GM12878 (cell line): ENCODE measurements around the gene RRAGD. TPM values are rescaled to one million over a fixed set of nuclear protein-coding genes. Genes with fewer than 3 reads are reported as not detected.

Source experiments
- BMI1 ChIP-seq: fragments of 450-650 bp; IDR thresholded peaks from 2 replicates; pipeline ENCODE4 v1.6.1; 2016; ENCODE audit warnings: mild to moderate bottlenecking, moderate library complexity, borderline replicate concordance
- CREM ChIP-seq: IDR thresholded peaks from 2 replicates; pipeline ENCODE4 v1.6.1; 2014; ENCODE audit warnings: antibody characterized with exemption, low read depth
- ELK1 ChIP-seq: IDR thresholded peaks from 2 replicates; pipeline ENCODE4 v1.6.1; 2012; ENCODE audit warnings: low read depth, low read length, improper control_type of control experiment
- FOXM1 ChIP-seq: IDR thresholded peaks from 2 replicates; pipeline ENCODE4 v1.6.1; 2012; ENCODE audit warnings: low read depth, mild to moderate bottlenecking, inconsistent platforms, low read length, moderate library complexity
- JUNB ChIP-seq: IDR thresholded peaks from 2 replicates; pipeline ENCODE4 v1.6.1; 2016; ENCODE audit warnings: antibody characterized with exemption, mild to moderate bottlenecking
- RELB ChIP-seq: fragments of 450-650 bp; IDR thresholded peaks from 2 replicates; pipeline ENCODE4 v1.6.1; 2017; ENCODE audit warnings: low read depth, mild to moderate bottlenecking, moderate library complexity
- RUNX3 ChIP-seq: IDR thresholded peaks from 2 replicates; pipeline ENCODE4 v1.6.1; 2012; ENCODE audit warnings: low read length, inconsistent platforms
- SKIL ChIP-seq: fragments of 450-650 bp; IDR thresholded peaks from 2 replicates; pipeline ENCODE4 v1.6.1; 2017; ENCODE audit warnings: mild to moderate bottlenecking, low read depth, inconsistent platforms; ENCODE audit not compliant: poor library complexity, severe bottlenecking
- ZBED1 ChIP-seq: IDR thresholded peaks from 2 replicates; pipeline ENCODE4 v1.6.1; 2016; ENCODE audit warnings: borderline replicate concordance
- polyA plus RNA-seq, 11 experiments: library from polyadenylated mRNA; depleted of rRNA in 4 of 11; unstranded in 6 of 11; stranded (reverse) in 5 of 11; fragments of >200 nt; fragmentation: Nextera tagmentation in 4 of 11; fragmentation: Illumina TruSeq in 1 of 11; extraction: Ambion mirVana in 4 of 11; extraction: Trizol in 1 of 11; gene quantifications; 1 replicate in 1 of 11; 2 replicates in 10 of 11; pipeline versions ENCODE4 v1.2.1 to v1.2.3, GENCODE V29; 2011 to 2016; ENCODE audit warnings: inconsistent platforms in 2 of 11, missing spikeins in 2 of 11, low read depth in 1 of 11
- total RNA-seq, 4 experiments: library from RNA; depleted of rRNA in 3 of 4; stranded (reverse); fragments of >200 nt in 3 of 4; fragmentation: Illumina TruSeq in 1 of 4; extraction: Trizol in 1 of 4; gene quantifications; 2 replicates each; pipeline versions ENCODE4 v1.2.1 to v1.2.3, GENCODE V29; 2013 to 2021
- TF ChIP-seq, protein P1 (sequence below): fragments of 450-650 bp; IDR thresholded peaks from 2 replicates; pipeline ENCODE4 v1.6.1; 2017; ENCODE audit warnings: mild to moderate bottlenecking, moderate library complexity

The RRAGD gene
- total and polyA plus RNA-seq, 10 of the 15 experiments (the other 5 are each of a cell fraction or from before 2014, with no cell fraction given), result 4.6 to 17.4 (median 8.5) TPM

DNA sequence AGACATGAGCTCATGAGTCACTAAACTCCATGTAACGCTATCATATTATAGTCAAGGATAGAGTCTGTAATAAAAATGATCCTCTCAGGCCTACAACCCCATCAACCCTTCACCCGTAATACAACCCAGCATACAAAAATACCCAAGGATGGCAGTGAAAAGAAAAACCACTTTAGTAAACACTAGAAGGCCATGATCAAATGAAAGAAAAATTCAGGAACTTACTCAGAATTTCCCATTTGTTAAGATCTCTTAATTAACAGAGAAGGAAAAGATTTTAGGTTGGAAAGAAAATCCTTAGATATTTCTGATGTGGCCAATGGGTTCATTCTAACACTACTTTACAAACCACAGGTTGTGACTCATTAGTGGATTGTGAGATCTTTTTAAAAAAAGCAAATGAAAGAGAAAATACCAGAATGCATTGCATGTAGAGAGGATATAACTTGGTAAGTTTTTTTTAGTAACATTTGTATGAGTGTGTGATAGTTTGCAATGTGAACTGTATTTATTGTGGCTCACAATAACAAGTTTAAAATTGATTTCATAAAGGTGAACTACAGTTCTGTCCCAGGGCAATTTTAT is 51.6 kb downstream of the RRAGD start (continued):
- TF ChIP-seq ELK1 (no peak), ZBED1 (peak; percentile 63), SKIL (peak; percentile 28), FOXM1 (peak; percentile 75; the same call in 1 of the 2 replicates), RUNX3 (peak; percentile 95), RELB (peak; percentile 64; the same call in 1 of the 2 replicates), BMI1 (no peak), CREM (peak; percentile 32; the same call in 1 of the 2 replicates), JUNB (peak; percentile 87)
- TF ChIP-seq, protein P1, sequence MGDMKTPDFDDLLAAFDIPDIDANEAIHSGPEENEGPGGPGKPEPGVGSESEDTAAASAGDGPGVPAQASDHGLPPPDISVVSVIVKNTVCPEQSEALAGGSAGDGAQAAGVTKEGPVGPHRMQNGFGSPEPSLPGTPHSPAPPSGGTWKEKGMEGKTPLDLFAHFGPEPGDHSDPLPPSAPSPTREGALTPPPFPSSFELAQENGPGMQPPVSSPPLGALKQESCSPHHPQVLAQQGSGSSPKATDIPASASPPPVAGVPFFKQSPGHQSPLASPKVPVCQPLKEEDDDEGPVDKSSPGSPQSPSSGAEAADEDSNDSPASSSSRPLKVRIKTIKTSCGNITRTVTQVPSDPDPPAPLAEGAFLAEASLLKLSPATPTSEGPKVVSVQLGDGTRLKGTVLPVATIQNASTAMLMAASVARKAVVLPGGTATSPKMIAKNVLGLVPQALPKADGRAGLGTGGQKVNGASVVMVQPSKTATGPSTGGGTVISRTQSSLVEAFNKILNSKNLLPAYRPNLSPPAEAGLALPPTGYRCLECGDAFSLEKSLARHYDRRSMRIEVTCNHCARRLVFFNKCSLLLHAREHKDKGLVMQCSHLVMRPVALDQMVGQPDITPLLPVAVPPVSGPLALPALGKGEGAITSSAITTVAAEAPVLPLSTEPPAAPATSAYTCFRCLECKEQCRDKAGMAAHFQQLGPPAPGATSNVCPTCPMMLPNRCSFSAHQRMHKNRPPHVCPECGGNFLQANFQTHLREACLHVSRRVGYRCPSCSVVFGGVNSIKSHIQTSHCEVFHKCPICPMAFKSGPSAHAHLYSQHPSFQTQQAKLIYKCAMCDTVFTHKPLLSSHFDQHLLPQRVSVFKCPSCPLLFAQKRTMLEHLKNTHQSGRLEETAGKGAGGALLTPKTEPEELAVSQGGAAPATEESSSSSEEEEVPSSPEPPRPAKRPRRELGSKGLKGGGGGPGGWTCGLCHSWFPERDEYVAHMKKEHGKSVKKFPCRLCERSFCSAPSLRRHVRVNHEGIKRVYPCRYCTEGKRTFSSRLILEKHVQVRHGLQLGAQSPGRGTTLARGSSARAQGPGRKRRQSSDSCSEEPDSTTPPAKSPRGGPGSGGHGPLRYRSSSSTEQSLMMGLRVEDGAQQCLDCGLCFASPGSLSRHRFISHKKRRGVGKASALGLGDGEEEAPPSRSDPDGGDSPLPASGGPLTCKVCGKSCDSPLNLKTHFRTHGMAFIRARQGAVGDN, result peak; percentile 84
